DMS 273 (cell line): ENCODE results near the gene PCBP4.
"Not testable (repeated sequence)": the region's sequence is repeated elsewhere in the genome, so short reads cannot be mapped to it uniquely, and the experiment has no call there.

Source experiments
- DNase-seq: peaks from one replicate; lab custom pipeline; 2025; ENCODE audit not compliant: unreplicated experiment; lab: John Stamatoyannopoulos, UW

The PCBP4 gene

GRCh38 chr3:51928981-51929380, 38.3 kb downstream of the PCBP4 start:
- DNase-seq = not testable (repeated sequence)

DNA sequence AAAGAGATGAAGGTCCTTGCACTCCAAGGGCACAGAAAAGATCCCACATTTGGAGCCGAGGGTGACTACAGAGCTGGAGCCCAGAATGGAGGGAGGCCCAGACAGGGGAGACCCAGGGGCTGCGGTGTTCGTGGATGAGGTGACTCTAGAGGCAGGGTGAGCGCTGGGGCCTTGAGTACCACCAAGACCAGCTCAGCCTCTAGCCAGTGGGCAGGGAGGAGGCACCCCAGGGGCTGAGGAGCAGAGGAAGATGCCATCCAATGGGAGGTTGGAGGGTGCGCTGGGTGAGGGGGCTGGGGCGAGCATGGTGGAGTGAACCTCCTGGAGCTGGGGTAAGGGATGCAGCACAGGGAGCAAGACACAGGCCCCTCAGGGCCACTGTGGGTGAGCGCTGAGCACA, 38.8 kb downstream of the PCBP4 start:
- DNase-seq = no peak

GRCh38 chr3:51927061-51927977, 39.9 kb downstream of the PCBP4 start:
- no peak for DNase-seq

DNA sequence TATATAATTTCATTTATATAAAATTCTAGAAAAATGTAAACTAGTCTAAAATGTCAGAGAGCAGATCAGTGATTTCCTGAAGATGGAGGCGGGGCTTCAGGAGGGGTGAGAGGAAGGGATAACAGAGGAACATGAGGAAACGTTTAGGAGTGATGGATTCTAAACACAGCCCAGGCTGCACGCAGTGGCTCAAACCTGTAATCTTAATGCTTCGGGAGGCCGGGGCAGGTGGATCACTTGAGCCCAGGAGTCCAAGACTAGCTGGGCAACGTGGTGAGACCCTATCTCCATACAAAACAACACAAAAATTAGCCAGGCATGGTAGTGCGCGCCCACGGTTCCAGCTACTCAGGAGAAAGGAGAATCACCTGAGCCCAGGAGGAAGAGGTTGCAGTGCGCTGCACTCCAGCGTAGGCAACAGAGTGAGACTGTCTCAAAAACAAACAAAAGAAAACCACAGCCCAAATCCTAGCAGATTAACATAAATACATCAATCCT, 46.1 kb downstream of the PCBP4 start:
- DNase-seq = no peak

GRCh38 chr3:51916418-51916817, 50.8 kb downstream of the PCBP4 start:
- DNase-seq = no peak

DNA sequence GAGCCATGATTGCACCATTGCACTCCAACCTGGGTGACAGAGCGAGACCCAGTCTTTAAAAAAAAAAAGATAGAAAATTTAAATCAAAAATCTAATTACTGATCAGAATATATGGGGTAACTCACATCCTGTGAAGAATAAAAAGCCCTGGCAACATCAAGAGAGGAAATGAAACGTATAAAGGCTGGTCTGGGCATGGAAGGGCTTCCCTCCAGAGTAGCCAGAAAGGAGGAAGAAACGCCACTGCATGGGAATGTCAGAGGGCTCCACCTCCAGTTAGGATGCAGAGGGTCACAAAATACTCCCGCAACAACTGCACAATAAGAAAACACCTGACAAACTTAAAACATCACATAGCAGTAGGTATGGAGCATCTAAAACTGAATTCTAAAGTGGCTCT, 59.2 kb downstream of the PCBP4 start:
- no peak for DNase-seq
